ENCODE results near the gene COA3.
A peak's percentile ranks its signal among the peaks of the same experiment; 100 is the strongest.
"Not testable (repeated sequence)": the region's sequence is repeated elsewhere in the genome, so short reads cannot be mapped to it uniquely, and the experiment has no call there.

Gene COA3

GRCh38 chr17:42780851-42781638 is 17.5 kb downstream of the COA3 start:
- no peak for DNase-seq

DNA sequence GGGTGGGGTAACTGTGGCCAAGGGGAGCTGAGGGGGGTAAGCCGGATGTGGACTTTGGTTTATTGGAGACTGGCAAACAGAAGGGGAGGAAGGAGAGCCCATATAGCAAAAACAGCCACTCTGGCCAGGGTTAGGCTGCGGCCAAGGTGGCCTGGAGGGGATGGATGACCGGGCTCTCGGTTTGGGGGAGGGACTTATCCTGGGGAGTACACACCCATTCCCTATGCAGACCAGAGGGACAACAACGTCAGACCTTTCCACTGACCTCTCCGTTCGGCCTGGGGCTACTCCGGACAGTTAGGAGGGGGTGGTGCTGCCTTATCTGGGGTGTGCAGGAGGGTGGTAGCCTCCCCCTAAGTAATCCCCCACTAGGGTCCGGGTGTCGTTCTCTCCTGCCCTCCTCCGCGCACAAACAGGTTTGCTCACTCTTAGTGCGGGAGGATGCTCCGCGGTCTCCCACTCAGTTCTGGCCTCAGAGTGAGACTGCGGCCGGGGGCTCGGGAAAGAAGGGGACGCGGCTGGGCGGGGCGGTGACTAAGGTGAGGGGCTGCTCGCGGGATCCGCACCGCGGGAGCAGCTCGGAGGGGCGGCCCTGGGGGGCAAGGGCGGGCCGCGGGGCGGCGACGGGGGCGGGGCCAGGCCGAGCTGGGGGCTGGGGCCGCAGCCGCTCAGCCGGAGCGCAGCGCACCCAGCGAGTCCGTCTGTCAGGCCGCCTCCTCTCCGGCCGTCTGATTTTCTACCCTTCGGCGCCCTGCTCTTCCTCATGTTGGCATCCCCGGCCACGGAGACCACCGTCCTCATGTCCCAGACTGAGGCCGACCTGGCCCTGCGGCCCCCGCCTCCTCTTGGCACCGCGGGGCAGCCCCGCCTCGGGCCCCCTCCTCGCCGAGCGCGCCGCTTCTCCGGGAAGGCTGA is 18.3 kb downstream of the COA3 start, which contains the start of gene WNK4:
TSS of gene WNK4 (plus strand) at position 675 of the 915 bp plus-strand sequence. CDS start at position 764, 89 bp downstream.
- no peak for DNase-seq

GRCh38 chr17:42779304-42779935 is 19.1 kb downstream of the COA3 start:
- no peak for DNase-seq

GRCh38 chr17:42778570-42778969 is 19.9 kb downstream of the COA3 start:
- DNase-seq, result no peak

GRCh38 chr17:42775534-42776098 is 22.9 kb downstream of the COA3 start:
- no peak for DNase-seq

DNA sequence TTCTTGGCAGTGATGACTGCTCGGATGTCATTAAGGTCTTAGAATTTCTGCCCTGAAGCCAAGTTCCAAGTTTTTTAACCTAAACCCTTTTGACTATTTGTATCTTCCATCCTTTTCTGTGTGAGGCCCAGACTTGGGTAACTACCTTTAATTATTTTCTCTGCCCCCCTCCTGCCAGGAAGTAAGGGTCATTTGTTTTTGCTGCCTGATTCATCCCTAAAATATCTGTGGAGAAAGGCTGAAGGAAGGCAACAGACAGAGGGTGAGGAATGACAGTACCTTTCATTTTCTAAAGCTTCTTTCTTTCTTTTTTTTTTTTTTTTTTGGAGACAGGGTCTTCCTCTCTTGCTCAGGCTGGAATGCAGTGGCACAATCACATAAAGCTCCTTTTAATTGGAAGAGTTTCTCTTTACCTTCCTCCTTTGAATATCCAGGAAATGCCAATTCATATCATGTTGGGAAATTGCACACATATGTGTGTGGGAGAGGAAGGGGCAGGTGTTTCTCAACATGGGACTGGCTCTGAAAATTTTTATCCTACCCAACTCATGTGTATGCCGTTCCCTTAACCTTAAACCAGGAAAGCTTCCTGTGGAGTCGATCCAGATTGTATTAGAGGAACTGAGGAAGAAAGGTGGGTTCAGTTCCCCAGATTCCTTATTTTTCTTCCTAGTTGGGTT is 24.3 kb downstream of the COA3 start:
- no peak for DNase-seq

- DNase-seq, result peak; percentile 30
These were observed 25.0 kb downstream of the COA3 start, which contains the start of gene VPS25 for GRCh38 chr17:42773290-42774035. VPS25 (plus strand) TSS chr17:42773449; CDS start chr17:42773476, 27 bp downstream.

- no peak for DNase-seq
These were observed 25.6 kb downstream of the COA3 start for GRCh38 chr17:42772945-42773289.

DNA sequence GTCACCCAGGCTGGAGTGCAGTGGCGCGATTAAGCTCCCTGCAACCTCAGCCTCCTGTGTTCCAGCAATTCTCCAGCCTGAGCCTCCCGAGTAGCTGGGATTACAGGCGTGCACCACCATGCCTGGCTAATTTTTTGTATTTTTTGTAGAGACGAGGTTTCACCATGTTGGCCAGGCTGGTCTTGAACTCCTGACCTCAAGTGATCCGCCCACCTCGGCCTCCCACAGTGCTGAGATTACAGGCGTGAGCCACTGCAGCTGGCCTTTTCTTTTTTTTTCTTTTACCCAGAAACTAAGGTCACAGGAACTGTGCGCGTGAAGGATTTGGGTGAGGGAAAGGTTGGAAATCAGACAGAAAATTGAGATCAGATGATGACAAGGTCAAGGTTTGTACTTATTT is 28.5 kb downstream of the COA3 start:
- DNase-seq, result not testable (repeated sequence)

- DNase-seq, result not testable (repeated sequence)
These were observed 30.5 kb downstream of the COA3 start for GRCh38 chr17:42768006-42768405.

DNA sequence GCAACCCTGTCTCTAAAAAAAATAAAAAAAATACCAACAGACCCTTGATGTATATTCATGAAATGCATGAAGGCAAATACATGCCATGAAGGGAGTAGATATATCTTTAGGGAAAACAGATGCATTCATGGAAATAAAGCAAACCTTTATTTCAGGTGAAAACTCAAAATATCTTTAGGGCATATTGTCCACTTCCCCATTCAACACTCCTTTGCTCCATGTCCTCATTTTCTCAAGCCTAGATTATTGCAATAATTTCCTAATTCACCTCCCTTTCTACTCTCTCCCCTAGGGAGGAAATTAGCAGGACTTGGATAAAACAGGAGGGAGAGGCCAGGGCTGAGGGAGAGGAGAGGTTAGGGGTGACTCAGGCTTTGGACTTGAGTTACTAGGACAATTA is 31.0 kb downstream of the COA3 start:
- DNase-seq, result no peak

GRCh38 chr17:42766124-42766523 is 32.4 kb downstream of the COA3 start:
- no peak for DNase-seq

DNA sequence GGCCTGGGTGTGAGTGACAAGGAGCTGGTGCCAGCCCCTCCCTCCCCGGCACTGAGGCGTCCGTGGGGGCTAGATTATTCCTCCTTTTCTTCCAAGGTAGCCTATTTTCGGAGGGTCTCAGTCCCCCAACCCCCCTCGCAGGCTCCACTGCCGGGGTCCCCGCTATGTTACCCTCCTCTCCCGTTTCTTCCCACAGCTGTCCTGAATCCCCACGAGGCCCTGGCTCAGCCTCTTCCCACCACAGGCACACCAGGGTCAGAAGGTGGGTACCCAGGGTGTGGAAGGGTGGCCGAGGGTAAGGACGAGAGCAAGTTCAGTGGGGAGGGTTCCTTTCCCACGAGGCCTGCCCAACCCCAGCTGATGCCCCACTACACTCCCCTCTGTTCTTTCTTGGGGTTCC is 36.9 kb downstream of the COA3 start:
- no peak for DNase-seq

DNA sequence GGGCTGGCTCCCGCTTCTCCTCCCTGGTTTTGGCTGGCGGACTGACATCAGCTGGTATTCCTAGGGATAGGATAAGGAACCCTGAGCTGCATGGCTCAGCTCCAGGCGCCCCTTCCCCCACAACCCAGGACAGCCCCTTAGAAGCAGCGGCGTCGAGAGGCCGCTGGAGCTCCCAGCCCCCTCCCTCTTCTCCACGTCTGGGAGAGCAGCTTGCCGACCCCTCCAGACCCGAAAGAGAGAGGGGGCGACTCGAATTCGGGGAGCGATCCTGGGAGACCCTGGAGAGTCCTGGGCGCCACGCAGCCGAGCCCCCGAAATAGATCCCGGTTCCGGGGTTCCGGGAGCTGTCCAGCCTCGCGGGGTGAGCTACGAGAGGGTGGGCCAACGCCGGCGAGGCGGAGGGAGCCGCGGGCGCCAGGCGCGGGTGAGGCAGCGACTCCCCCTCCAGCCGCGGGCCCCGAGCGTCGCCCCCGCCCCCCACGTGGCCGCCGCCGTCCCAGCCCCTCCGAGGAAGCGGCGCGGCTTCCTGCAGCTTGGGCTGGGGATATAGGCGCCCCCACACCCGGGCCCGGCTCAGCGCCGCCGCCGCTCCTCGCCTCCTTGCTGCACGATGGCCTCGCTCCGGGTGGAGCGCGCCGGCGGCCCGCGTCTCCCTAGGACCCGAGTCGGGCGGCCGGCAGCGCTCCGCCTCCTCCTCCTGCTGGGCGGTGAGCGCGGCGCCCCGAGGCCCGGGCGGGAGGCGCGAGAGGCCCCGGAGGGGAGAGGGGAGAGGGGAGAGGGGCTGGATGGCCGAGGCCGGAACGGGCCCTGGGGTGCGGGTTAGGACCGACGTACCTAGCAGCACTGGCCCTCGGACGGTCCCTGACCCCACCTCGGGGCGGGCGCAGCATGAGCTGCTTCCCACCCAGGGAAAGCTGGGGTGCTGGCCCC is 37.6 kb downstream of the COA3 start, which contains the start of gene RAMP2:
TSS of gene RAMP2 (plus strand) at position 576 of the 930 bp plus-strand sequence. CDS start at position 611, 35 bp downstream.
- DNase-seq, result no peak

GRCh38 chr17:42759982-42760651 is 38.4 kb downstream of the COA3 start:
- no peak for DNase-seq

GRCh38 chr17:42754782-42755181 is 43.7 kb downstream of the COA3 start:
- DNase-seq, result no peak

DNA sequence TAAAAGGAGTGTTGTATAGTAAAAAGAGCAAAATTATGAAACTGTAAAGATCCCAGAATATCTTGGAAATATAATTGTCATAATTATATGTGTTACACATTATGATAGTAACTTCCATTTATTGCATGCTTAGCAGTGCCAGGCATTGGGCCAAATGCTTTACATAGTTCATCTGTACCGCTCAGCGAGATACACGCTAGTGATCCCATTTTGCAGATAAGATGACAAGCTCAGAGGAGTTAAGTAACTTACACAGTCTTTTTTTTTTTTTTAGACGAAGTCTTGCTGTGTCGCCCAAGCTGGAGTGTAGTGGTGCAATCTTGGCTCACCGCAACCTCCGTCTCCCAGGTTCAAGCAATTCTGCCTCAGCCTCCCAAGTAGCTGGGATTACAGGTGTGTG is 46.9 kb downstream of the COA3 start:
- DNase-seq, result no peak

- no peak for DNase-seq
These were observed 47.7 kb downstream of the COA3 start for GRCh38 chr17:42750739-42751344.
